Adrenal gland (tissue), 12 donors: ENCODE results near the gene EED. TPM values are rescaled to one million over a fixed set of nuclear protein-coding genes. Genes with fewer than 3 reads are reported as not detected.
A peak's percentile ranks its signal among the peaks of the same experiment; 100 is the strongest.
"Not testable (repeated sequence)": the region's sequence is repeated elsewhere in the genome, so short reads cannot be mapped to it uniquely, and the experiment has no call there.

ENCODE experiments used
- DNase-seq, 7 donors: peaks; one replicate each; pipeline ENCODE4 v3.0.0-alpha.2; 2019 to 2020
- H3K27ac ChIP-seq, 5 donors: fragments of 200-600 bp; sonication (generic) in 4 of 5; 1 replicate in 3 of 5; 2 replicates in 2 of 5; pipeline versions ENCODE4 v1.5.1 to v1.8.0; 2016 to 2020; ENCODE audit warnings: mild to moderate bottlenecking in 1 of 5
- H3K27me3 ChIP-seq: fragments of 200-600 bp; 2 replicates; pipeline ENCODE4 v1.8.0; 2021
- H3K36me3 ChIP-seq, 2 donors: fragments of 200-600 bp; replicated peaks in 1 of 2; 1 replicate in 1 of 2; 2 replicates in 1 of 2; pipeline versions ENCODE4 v1.5.1 to v1.8.0; 2018 to 2022
- H3K4me1 ChIP-seq, 2 donors: fragments of 200-600 bp; replicated peaks in 1 of 2; 1 replicate in 1 of 2; 2 replicates in 1 of 2; pipeline versions ENCODE4 v1.5.1 to v1.8.0; 2018 to 2021
- H3K4me3 ChIP-seq, 4 donors: fragments of 200-600 bp; sonication (generic) in 3 of 4; one replicate each; pipeline ENCODE4 v1.5.1; 2016 to 2018
- H3K9me3 ChIP-seq, 3 donors: fragments of 200-600 bp; sonication (generic) in 1 of 3; replicated peaks in 1 of 3; 1 replicate in 2 of 3; 2 replicates in 1 of 3; pipeline versions ENCODE4 v1.5.1 to v1.8.0; 2016 to 2021
- POLR2A ChIP-seq, 2 donors: fragments of 450-650 bp; IDR thresholded peaks; one replicate each; pipeline ENCODE4 v1.6.1; 2017; ENCODE audit warnings: antibody characterized with exemption in 2 of 2, mild to moderate bottlenecking in 2 of 2, moderate library complexity in 1 of 2
- WGBS, 4 donors: extraction: QIAGEN DNeasy Blood & Tissue Kit in 2 of 4; methylation state at CpG; one replicate each; pipeline versions ENCODE4 v1.1.5 to v1.1.7; 2013 to 2017; 5-methylcytosine and 5-hydroxymethylcytosine counted together
- intact Hi-C, 2 donors: fragments of 100-400 bp; cut with DNase I; formaldehyde crosslinking; loops; one replicate each; pipeline versions ENCODE4 v1.14.1 to v1.15.0; 2022 to 2023
- polyA plus RNA-seq, 3 donors: library from polyadenylated mRNA; stranded (reverse); fragments of 200-250 nt in 2 of 3; fragments of 350-450 nt in 1 of 3; fragmentation: Illumina TruSeq in 1 of 3; extraction: RNeasy Lipid Tissue Mini Kit (QIAGEN cat#74804) in 1 of 3; gene quantifications; one replicate each; pipeline ENCODE4 v1.2.3, GENCODE V29; 2013 to 2014
- total RNA-seq, 9 donors: library from RNA; depleted of rRNA in 4 of 9; stranded (reverse); fragments of >200 nt in 4 of 9; fragments of 120-200 nt in 1 of 9; fragmentation: NEBNext Ultra II Directional in 1 of 9; extraction: Animal tissue kit (Norgen Biotek cat#: 25700) in 1 of 9; gene quantifications; one replicate each; pipeline versions ENCODE4 v1.1.0 to v1.2.4, GENCODE V29; 2013 to 2023
- TF ChIP-seq, protein P1 (sequence below), 6 experiments: fragments of 450-650 bp in 4 of 6; fragments of 200-600 bp in 2 of 6; sonication (generic) in 1 of 6; IDR thresholded peaks; 1 replicate in 5 of 6; 2 replicates in 1 of 6; pipeline versions ENCODE4 v1.5.1 to v1.8.0; 2016 to 2021; ENCODE audit warnings: antibody characterized with exemption in 6 of 6, mild to moderate bottlenecking in 2 of 6, moderate library complexity in 1 of 6
- donor health status: healthy with polysubstance abuse.
- donor health status: Bipolar disorder and iron deficiency.
- donor health status: DM: yes; HTN: yes; CAD: no.
- donor health status: DM: no; HTN: no; CAD: no.
- donor health status: DM: no; HTN: no; CAD: no.
- donor health status: DM: yes; HTN: yes; CAD: no.

Gene EED
- total and polyA plus RNA-seq, 12 donors = 8.5 to 21.6 (median 16.5) TPM

DNA sequence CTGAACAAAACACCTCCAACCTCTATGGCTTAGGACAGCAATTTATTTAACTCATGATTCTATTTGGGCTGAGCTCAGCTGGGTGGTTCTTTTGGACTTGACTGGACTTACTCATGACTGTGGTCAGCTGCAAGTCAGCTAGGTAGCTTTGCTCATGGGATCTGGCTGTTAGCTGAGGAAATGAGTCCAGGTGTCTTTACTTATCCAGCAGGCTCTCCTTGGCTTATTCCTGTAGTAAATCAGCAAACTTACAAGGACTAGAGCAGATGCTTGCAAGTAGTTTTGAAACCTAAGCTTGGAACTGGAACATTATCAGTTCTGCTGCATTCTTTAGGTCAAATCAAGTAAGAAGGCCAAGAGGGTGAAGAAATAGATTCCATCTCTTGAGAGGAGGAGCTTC, 49.5 kb downstream of the EED start:
- DNase-seq = no peak
- Histone ChIP-seq H3K4me1 (peaks cover 0 to 7% of the 10 kb centered on the region in 2 donors), H3K27me3 (no peaks in the 10 kb centered on the region), H3K27ac (no peak overlapping the region), H3K4me3 (no peak overlapping the region), H3K36me3 (no peaks in the 10 kb centered on the region), H3K9me3 (no peaks in the 10 kb centered on the region)
- no peak for TF ChIP-seq POLR2A (IDR thresholded peaks at IDR 0.05)
- TF ChIP-seq, protein P1, sequence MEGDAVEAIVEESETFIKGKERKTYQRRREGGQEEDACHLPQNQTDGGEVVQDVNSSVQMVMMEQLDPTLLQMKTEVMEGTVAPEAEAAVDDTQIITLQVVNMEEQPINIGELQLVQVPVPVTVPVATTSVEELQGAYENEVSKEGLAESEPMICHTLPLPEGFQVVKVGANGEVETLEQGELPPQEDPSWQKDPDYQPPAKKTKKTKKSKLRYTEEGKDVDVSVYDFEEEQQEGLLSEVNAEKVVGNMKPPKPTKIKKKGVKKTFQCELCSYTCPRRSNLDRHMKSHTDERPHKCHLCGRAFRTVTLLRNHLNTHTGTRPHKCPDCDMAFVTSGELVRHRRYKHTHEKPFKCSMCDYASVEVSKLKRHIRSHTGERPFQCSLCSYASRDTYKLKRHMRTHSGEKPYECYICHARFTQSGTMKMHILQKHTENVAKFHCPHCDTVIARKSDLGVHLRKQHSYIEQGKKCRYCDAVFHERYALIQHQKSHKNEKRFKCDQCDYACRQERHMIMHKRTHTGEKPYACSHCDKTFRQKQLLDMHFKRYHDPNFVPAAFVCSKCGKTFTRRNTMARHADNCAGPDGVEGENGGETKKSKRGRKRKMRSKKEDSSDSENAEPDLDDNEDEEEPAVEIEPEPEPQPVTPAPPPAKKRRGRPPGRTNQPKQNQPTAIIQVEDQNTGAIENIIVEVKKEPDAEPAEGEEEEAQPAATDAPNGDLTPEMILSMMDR (IDR thresholded peaks at IDR 0.05) = no peak
- intact Hi-C loops = loop anchor here in 1 of 2 donors (10.0 kb wide), 2 partner anchors 349 to 439 kb away; partner anchors contain the start of gene CCDC83

DNA sequence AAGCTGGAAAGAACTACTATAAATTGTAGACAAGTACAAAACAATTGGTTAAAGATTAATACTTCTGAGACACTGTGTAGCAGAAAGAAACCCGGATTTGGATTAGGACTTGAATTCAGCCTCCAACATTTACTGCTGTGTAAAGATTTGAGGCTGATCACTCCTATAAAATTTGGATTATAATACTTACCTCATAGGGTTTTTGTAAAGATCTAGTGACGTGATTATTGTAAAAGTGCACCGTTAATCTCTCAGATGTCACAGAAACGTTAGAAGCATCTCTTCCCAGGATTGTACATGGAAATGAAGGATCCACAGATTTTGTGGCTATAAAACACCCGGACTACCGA, 57.2 kb downstream of the EED start:
- TF ChIP-seq POLR2A (IDR thresholded peaks at IDR 0.05) = no peak
- TF ChIP-seq, protein P1 (IDR thresholded peaks at IDR 0.05) = no peak

DNA sequence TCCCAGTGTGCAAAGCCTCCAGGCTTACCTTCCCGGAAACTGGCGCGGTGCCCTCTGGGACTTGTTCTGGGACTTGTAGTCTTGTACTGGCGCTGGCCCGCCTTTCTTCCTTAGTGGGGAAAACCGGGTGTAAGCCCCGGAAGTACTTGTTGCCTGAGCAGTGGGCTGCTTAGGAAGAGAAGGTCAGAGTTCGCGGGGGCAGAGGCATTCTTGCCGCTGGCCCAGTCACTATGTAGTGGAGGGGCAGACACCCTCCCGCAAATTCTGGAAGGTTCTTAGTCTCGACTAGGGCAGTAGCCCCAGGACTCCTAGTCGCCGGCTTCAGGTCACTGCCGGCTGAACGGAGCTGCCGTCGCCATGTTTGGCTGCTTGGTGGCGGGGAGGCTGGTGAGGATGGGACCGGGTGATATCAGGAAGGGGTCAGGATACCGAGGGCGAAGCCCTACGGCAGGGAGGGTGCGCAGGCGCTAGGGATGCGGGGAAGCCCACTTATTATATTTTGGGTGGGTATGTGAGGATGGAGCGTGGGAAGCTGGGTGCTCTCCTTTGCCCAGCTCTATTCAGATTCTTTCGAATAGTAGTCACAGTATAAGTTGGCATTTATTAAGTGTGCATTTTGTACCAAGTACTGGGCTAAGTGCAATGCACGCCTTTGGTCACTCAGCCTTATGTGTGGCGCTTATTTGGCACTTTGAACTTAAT, 57.7 kb downstream of the EED start, which contains the start of gene HIKESHI:
TSS of gene HIKESHI (plus strand) at position 149 of the 702 bp plus-strand sequence. CDS start at position 358, 209 bp downstream.
- Histone ChIP-seq H3K4me1 (peaks cover 11 to 14% of the 10 kb centered on the region in 2 donors), H3K4me3 (peak within 1 kb of the TSS; percentile 63 to 100 (median 84)), H3K36me3 (no peaks in the 10 kb centered on the region), H3K9me3 (no peaks in the 10 kb centered on the region), H3K27ac (peak within 1 kb of the TSS in 4 of 5 donors; percentile 79 to 82 (median 81)), H3K27me3 (no peaks in the 10 kb centered on the region)
- TF ChIP-seq POLR2A (IDR thresholded peaks at IDR 0.05) = peak; percentile 30 to 73
- TF ChIP-seq, protein P1 (IDR thresholded peaks at IDR 0.05) = no peak
- intact Hi-C loops = no loop called here
- WGBS, 4 donors = 0 to 3% (median 1%) methylated on average over 5 to 30 of the region's 30 CpGs
- DNase-seq = peak; percentile 99 to 100 (median 100)

More for the DNA sequence above, 57.2 kb downstream of the EED start:
- H3K9me3 ChIP-seq = no peaks in the 10 kb centered on the region
- intact Hi-C loops = no loop called here
- WGBS, 4 donors = 2 to 6% (median 4%) methylated on average over 6 of the region's 6 CpGs
- H3K4me1 ChIP-seq = peaks cover 11 to 14% of the 10 kb centered on the region in 2 donors
- no peak for DNase-seq
- no peaks in the 10 kb centered on the region for H3K27me3 ChIP-seq
- peak overlapping the region in 1 of 5 donors; percentile 82 for H3K27ac ChIP-seq
- H3K4me3 ChIP-seq = peak overlapping the region in 2 of 4 donors; percentile 63 to 100
- H3K36me3 ChIP-seq = no peaks in the 10 kb centered on the region

DNA sequence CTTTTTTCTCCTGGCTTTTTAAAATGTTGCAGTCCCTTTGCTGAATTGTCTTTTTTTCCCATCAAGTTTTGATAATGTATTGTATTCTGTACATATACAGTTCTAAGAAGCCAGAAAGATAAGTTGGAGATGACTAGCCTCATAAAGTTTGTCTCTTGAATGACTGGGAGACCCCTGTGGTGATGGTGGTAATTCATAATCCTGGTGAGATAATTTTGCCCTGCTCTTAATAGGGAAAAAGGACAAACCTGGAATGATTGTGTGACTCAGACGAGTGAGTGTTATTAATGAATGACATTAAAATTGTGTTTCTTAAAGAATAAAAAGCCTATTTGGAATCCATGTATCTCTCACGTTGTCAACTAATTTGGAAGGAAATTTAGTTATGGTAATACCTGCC, 58.7 kb downstream of the EED start:
- DNase-seq = no peak
- intact Hi-C loops = no loop called here
- Histone ChIP-seq H3K27me3 (no peaks in the 10 kb centered on the region), H3K4me1 (peaks cover 11 to 14% of the 10 kb centered on the region in 2 donors), H3K27ac (no peak overlapping the region), H3K36me3 (no peaks in the 10 kb centered on the region), H3K4me3 (peak overlapping the region in 1 of 4 donors; percentile 63), H3K9me3 (no peaks in the 10 kb centered on the region)
- TF ChIP-seq, protein P1 (IDR thresholded peaks at IDR 0.05) = no peak
- no peak for TF ChIP-seq POLR2A (IDR thresholded peaks at IDR 0.05)
- WGBS, 4 donors = 48 to 71% (median 56%) methylated on average over 2 of the region's 2 CpGs

- H3K9me3 ChIP-seq, H3K27ac ChIP-seq, H3K27me3 ChIP-seq, H3K4me3 ChIP-seq, H3K36me3 ChIP-seq, H3K4me1 ChIP-seq, DNase-seq, intact Hi-C loops: not testable (repeated sequence)
- 67 to 98% (median 96%) methylated on average over 1 to 4 of the region's 4 CpGs for WGBS, 4 donors
Measured at GRCh38 chr11:86308710-86309109, 64.2 kb downstream of the EED start.
